Measurements from ENCODE around the gene AMN1. TPM values are rescaled to one million over a fixed set of nuclear protein-coding genes. Genes with fewer than 3 reads are reported as not detected.

AMN1 gene
- total and polyA plus RNA-seq, 2 donors = 20.6 to 21.4 TPM

DNA sequence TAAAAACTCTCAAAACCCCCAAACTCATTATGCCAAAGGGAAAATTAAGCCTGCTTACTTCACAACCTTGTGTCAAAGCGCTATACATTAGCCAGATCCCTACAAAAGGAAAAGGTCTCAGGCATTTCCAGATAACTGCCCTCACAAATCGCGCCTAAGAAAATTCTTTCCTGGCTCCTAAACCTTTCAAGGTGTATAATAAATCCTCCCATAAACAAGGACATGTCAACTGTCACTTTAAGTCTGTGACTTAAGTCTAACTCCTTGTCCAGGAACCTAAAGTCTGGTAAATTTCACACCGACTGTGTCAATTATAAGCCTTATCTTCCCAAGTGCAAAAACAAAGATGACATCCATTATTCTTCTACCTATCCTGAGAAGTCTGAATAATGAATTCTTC lies 73.6 kb downstream of the AMN1 start:
- H3K27ac ChIP-seq (ENCODE audit: low read depth) = no peak overlapping the region
- no peaks in the 10 kb centered on the region for H3K36me3 ChIP-seq (ENCODE audit: insufficient read depth)
- no peak overlapping the region for H3K4me3 ChIP-seq (ENCODE audit: low read depth, low read length)
- WGBS = 61% methylated on average over 4 of the region's 4 CpGs
- DNase-seq (ENCODE audit: extremely low spot score) = no peak
- H3K4me1 ChIP-seq (ENCODE audit: insufficient read depth) = peaks cover 1% of the 10 kb centered on the region

DNA sequence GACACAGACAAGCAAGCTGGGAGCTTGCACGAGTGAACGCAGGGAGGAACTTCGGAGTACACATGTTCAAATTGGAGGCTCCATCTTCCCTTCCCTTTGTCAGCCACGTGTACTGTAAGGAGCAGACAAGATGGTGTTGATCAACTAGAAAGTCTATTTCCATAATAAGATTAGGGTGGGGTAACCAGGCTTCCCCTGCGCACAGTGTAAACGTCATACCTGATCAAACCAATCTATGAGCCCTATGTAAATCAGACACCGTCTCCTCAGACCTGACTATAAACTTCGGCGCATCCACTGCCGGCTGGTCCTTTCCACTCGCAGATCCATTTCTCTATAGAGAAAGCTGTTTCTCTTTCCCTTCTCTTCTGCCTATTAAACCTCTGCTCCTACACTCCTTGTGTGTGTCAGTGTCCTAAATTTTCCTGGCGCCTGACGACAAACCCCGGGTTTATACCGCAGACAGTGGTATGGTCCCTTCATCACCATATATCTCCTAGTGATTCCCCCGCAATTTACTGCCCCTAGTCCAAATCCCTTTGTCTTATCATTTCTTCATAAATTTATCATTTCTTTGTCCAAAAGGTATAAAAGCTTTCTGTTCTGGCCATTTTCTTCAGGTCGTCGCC lies 76.8 kb downstream of the AMN1 start:
- WGBS = 53% methylated on average over 18 of the region's 18 CpGs
- no peak overlapping the region for H3K27ac ChIP-seq (ENCODE audit: low read depth)
- H3K36me3 ChIP-seq (ENCODE audit: insufficient read depth) = no peaks in the 10 kb centered on the region
- no peaks in the 10 kb centered on the region for H3K4me1 ChIP-seq (ENCODE audit: insufficient read depth)
- H3K4me3 ChIP-seq (ENCODE audit: low read depth, low read length) = no peak overlapping the region
- no peak for DNase-seq (ENCODE audit: extremely low spot score)

DNA sequence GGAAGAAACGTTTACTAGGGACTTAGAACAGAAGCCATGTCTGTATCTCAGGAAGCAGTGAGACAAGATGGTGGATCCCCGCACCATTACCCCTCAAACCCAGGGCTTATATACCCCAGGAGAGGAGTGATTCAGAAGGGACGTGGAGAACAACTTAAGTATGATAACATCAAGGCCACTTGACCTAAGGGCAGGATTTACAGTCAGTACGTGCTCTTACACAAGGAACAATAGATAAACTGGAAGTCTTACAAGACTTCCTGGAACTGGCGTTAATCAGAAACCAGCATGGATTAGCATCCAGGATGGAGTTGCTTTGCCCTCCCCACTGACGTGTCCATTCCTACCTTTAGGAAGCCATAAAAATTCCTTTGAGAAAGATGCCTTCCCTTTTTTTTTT lies 77.9 kb downstream of the AMN1 start:
- H3K4me3 ChIP-seq (ENCODE audit: low read depth, low read length) = no peak overlapping the region
- DNase-seq (ENCODE audit: extremely low spot score) = no peak
- no peaks in the 10 kb centered on the region for H3K4me1 ChIP-seq (ENCODE audit: insufficient read depth)
- H3K36me3 ChIP-seq (ENCODE audit: insufficient read depth) = no peaks in the 10 kb centered on the region
- 56% methylated on average over 6 of the region's 6 CpGs for WGBS
- H3K27ac ChIP-seq (ENCODE audit: low read depth) = no peak overlapping the region

DNA sequence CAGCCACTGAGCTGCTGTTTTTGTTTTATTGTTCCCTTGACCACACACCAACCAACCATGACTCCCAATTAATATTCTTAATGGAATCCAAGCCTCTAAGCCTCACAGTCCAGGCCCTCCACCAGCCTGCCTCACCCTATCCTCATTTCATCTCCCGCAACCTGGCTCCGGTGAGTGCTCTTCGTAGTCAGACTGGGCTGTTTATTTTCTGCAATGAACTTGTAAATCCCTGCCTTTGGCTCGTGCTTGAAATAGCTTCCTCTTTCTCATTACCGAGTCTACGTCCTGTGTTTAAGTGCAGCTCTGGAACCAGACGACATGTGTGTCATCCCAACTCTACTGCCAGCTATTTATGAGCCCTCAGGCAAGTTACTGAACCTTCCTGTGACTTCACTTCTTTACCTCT lies 81.7 kb downstream of the AMN1 start:
- no peak for DNase-seq (ENCODE audit: extremely low spot score)
- H3K36me3 ChIP-seq (ENCODE audit: insufficient read depth) = no peaks in the 10 kb centered on the region
- 35% methylated on average over 7 of the region's 7 CpGs for WGBS
- H3K27ac ChIP-seq (ENCODE audit: low read depth) = no peak overlapping the region
- no peak overlapping the region for H3K4me3 ChIP-seq (ENCODE audit: low read depth, low read length)
- no peaks in the 10 kb centered on the region for H3K4me1 ChIP-seq (ENCODE audit: insufficient read depth)

DNA sequence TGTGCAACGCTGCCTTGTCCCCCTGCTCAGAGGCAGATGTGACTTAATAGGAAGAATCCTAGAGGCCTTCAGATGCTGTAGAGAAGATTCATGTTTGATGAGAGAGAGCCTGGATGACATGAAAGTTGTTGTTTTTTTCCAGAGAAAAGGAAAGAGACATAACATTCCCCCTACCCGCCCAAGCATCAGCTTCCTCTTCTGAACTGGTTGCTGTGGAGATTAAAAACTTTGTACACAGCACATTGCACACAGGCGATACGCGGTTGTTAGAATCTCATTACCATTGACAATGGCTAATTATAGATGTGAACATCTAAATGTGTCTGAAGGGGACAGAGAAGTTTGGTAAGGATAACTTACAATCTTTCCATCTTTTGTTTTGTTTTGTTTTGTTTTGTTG lies 82.9 kb downstream of the AMN1 start:
- 72% methylated on average over 5 of the region's 5 CpGs for WGBS
- H3K27ac ChIP-seq (ENCODE audit: low read depth) = no peak overlapping the region

DNA sequence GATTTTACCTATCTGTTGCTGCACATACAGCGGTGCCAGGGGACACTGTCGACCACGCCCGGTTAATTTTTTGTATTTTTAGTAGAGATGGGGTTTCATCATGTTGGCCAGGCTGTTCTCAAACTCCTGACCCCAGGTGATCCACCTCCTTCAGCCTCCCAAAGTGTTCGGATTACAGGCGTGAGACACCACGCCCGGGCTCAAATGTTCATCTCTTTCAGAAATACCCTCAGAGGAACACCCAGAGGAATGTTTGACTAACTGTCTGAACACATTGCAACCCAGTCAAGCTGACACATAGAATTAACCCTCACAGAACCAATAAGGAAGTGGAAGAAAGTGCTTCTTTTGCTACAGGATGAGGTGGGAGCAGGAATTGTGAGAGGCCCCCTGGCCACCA lies 84.3 kb downstream of the AMN1 start:
- 88% methylated on average over 8 of the region's 8 CpGs for WGBS
- Histone ChIP-seq H3K4me1 (ENCODE audit: insufficient read depth) (no peaks in the 10 kb centered on the region), H3K36me3 (ENCODE audit: insufficient read depth) (no peaks in the 10 kb centered on the region), H3K4me3 (ENCODE audit: low read depth, low read length) (no peak overlapping the region), H3K27ac (ENCODE audit: low read depth) (no peak overlapping the region)
- no peak for DNase-seq (ENCODE audit: extremely low spot score)

More for the DNA sequence above, 82.9 kb downstream of the AMN1 start:
- no peaks in the 10 kb centered on the region for H3K4me1 ChIP-seq (ENCODE audit: insufficient read depth)
- no peak overlapping the region for H3K4me3 ChIP-seq (ENCODE audit: low read depth, low read length)
- H3K36me3 ChIP-seq (ENCODE audit: insufficient read depth) = no peaks in the 10 kb centered on the region
- DNase-seq (ENCODE audit: extremely low spot score) = no peak

DNA sequence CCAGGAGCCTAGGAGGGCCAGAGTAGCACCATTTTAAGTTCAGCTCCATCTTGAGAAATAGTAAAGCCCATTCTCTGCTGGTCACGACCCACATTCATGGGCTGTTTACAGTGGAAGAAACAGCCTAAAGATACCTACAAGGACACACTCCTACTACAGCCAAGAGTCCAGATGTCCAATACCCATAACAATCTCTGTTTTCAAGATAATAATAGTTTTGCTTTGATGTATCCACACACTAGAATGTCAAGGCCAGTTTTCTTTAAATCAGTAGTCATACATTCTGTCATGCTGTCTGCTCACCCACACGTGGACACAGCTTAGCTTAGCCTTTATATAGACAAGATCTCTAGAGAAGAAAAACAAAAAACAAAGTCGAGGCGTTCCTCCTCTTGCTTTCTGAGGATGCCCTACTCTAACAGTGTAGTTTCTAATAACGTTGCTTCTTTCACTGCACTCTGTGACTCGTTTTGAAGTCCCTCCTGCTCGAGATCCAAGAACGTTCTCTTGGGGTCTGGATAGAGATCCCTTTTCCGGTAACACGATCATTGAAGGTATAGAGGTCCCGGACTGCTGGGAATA lies 87.2 kb downstream of the AMN1 start:
- no peaks in the 10 kb centered on the region for H3K36me3 ChIP-seq (ENCODE audit: insufficient read depth)
- 62% methylated on average over 11 of the region's 11 CpGs for WGBS
- H3K4me3 ChIP-seq (ENCODE audit: low read depth, low read length) = no peak overlapping the region
- H3K27ac ChIP-seq (ENCODE audit: low read depth) = no peak overlapping the region
- DNase-seq (ENCODE audit: extremely low spot score) = no peak
- no peaks in the 10 kb centered on the region for H3K4me1 ChIP-seq (ENCODE audit: insufficient read depth)

DNA sequence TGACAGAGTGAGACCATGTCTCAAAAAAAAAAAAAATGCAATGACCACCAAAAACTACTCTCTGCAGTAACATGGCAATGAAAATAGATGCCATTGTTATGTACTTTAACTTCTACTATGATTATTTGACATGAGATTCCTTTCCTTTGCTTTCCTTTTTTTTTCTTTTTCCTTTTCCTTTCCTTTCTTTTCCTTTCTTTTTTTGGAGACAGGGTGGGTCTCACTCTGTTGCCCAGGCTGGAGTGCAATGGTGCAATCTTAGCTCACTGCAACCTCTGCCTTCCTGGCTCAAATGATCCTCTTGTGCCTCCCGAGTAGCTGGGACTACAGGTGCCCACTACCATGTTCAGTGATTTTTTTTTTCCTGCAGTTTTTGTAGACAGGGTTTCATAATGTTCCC lies 94.2 kb downstream of the AMN1 start:
- Histone ChIP-seq H3K4me1 (ENCODE audit: insufficient read depth) (no peaks in the 10 kb centered on the region), H3K27ac (ENCODE audit: low read depth) (no peak overlapping the region), H3K36me3 (ENCODE audit: insufficient read depth) (no peaks in the 10 kb centered on the region), H3K4me3 (ENCODE audit: low read depth, low read length) (no peak overlapping the region)
- WGBS = 89% methylated on average over 1 of the region's 1 CpG
- no peak for DNase-seq (ENCODE audit: extremely low spot score)

DNA sequence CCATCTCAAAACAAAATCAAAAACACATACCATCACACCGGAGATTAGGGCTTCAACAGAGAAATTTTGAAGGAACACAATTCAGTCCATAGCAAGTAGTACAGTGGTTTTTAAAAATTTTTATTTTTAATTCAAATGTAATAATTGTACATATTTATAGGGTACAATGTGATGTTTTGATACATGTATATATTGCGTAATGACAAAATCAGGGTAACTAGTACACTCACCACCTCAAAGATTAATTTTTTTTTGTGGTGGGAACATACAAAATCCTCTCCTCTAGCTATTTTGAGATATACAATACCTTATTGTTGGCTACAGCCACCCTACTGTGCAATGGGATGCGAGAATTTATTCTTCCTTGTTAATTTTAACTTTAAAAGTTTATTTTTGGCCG lies 95.4 kb downstream of the AMN1 start:
- 92% methylated on average over 4 of the region's 4 CpGs for WGBS
- H3K4me1 ChIP-seq (ENCODE audit: insufficient read depth) = no peaks in the 10 kb centered on the region
- no peak overlapping the region for H3K27ac ChIP-seq (ENCODE audit: low read depth)
- no peak overlapping the region for H3K4me3 ChIP-seq (ENCODE audit: low read depth, low read length)
- H3K36me3 ChIP-seq (ENCODE audit: insufficient read depth) = no peaks in the 10 kb centered on the region
- DNase-seq (ENCODE audit: extremely low spot score) = no peak

DNA sequence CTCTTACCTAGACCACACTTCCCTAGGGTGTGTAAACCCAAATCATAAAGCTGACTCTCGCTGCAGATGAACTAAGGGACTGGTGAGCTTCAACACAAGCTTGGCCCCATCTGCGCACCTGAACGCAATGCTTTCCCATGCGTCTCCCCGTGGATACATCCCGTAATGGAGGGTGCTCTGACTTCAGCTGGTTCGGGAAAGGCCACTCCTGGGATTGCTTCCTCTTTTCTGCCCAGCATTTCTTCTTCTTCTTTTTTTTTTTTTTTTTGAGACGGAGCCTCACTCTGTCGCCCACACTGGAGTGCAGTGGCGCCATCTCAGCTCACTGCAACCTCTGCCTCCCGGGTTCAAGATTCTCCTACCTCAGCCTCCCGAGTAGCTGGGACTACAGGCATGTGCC lies 97.0 kb downstream of the AMN1 start:
- no peak for DNase-seq (ENCODE audit: extremely low spot score)
- no peaks in the 10 kb centered on the region for H3K4me1 ChIP-seq (ENCODE audit: insufficient read depth)
- 92% methylated on average over 12 of the region's 12 CpGs for WGBS
- no peak overlapping the region for H3K4me3 ChIP-seq (ENCODE audit: low read depth, low read length)
- no peak overlapping the region for H3K27ac ChIP-seq (ENCODE audit: low read depth)
- no peaks in the 10 kb centered on the region for H3K36me3 ChIP-seq (ENCODE audit: insufficient read depth)

DNA sequence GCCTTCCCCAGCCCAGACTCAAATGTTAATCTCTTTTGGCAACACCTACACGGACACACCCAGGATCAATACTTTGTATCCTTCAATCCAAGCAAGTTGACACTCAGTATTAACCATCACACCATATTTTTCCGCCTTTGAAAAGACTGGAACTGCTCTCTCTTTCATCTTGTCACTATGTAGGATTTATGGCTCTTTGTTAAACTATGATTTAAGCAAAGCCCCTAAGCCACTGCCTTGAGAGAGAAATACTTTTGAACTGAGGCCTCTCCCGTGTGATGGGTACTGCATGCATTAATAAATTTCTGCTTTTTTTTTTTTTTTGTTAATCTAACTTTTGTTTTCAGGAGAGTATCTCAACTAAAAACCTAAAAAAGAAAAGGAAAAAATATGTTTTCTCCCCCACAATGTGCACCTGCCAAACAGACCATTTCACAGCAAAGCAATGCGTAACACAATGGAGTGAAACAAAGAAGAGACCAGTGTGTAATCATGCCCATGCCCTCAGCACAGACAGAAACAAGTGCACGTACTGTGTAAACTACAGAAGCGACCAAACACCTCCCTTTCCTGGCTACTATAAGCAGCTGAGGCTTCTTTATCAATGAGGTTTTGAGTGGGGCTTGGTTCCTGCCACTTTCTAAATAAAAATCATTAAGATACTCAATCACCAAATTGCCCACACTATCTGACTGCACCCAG lies 97.6 kb downstream of the AMN1 start:
- no peak overlapping the region for H3K4me3 ChIP-seq (ENCODE audit: low read depth, low read length)
- DNase-seq (ENCODE audit: extremely low spot score) = no peak
- no peaks in the 10 kb centered on the region for H3K4me1 ChIP-seq (ENCODE audit: insufficient read depth)
- no peak overlapping the region for H3K27ac ChIP-seq (ENCODE audit: low read depth)
- WGBS = 89% methylated on average over 6 of the region's 6 CpGs
- H3K36me3 ChIP-seq (ENCODE audit: insufficient read depth) = no peaks in the 10 kb centered on the region

DNA sequence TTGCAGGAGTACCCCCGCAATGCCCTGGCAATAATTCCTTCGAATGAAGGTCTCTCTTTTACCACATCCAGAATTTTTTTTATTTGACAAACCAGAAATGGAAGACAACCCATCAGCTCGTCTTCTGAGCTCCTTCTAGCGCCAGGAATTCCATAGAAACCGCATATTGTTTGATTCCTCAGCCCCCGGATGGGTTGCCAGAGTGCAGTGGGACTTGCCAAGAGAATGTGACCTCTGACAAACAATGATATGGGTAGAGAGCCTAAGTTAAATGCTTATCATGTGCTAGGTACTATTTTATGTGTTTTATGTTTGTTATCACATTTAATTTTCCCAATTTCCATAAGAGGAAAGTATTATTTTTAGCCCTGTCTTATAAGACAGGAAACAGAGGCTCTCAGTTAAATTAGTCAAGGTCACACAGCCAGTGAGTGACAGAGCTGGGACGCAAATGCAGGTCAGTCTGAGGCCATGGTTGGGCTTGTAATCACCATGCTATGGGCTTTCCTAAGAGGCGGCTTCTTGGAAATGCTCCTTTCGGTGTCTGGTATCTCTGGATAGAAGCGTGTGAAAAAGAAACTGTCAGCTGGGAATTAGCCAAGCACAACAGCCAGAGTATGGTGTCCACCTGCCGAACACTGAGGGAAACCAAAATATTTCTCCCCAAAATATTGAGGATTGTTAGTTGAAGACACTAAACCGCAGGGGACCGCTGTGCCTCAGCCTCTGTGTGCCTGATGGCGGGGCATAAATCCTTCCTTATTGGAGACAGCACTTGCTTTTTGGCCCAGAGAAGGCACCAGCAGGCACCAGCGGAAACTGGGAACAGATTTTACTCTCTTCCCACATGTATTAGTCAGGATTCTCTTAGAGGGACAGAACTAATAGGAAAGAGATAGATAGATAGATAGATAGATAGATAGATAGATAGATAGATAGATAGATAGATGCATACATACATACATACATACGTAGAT lies 98.8 kb downstream of the AMN1 start:
- no peak for DNase-seq (ENCODE audit: extremely low spot score)
- H3K4me1 ChIP-seq (ENCODE audit: insufficient read depth) = no peaks in the 10 kb centered on the region
- no peak overlapping the region for H3K4me3 ChIP-seq (ENCODE audit: low read depth, low read length)
- H3K36me3 ChIP-seq (ENCODE audit: insufficient read depth) = no peaks in the 10 kb centered on the region
- H3K27ac ChIP-seq (ENCODE audit: low read depth) = no peak overlapping the region
- 36% methylated on average over 16 of the region's 16 CpGs for WGBS

DNA sequence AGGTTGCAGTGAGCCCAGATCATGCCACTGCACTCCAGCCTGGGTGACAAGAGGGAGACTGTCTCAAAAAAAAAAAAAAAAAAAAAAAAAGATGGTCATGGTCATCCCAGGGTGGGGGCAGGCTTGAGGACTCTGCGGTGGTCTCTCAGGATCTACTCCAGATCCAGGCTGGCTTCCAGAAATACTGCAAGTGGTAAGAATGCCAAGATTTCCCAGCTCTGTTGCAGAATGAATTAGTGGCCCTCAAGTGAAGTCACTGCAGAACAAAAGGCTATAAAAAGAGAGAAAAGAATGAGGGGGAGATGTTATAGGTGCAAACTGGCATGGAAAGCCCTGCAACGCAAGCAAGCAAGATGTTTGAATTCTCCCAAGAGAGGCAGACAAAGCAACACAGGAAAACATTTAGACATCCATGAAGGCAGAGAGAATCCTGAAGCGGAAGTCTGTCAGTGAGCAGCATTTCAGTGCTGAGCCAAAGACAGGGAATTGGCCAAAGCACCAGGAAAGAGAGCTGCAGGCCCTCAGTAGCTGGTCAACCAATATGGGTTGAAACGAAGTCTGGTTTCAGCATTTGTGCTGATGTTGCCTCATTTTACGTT lies 101.3 kb downstream of the AMN1 start:
- Histone ChIP-seq H3K4me3 (ENCODE audit: low read depth, low read length) (no peak overlapping the region), H3K36me3 (ENCODE audit: insufficient read depth) (no peaks in the 10 kb centered on the region), H3K4me1 (ENCODE audit: insufficient read depth) (no peaks in the 10 kb centered on the region), H3K27ac (ENCODE audit: low read depth) (no peak overlapping the region)
- 82% methylated on average over 5 of the region's 5 CpGs for WGBS
- DNase-seq (ENCODE audit: extremely low spot score) = no peak
